Panc1 (cell line): ENCODE results near the gene ARHGAP11A.
"Not testable (repeated sequence)": the region's sequence is repeated elsewhere in the genome, so short reads cannot be mapped to it uniquely, and the experiment has no call there.

Experiments used
- CTCF ChIP-seq: fragments of 450-650 bp; IDR thresholded peaks from 2 replicates; pipeline ENCODE4 v1.5.1; 2017; ENCODE audit warnings: mild to moderate bottlenecking
- POLR2AphosphoS5 ChIP-seq: IDR thresholded peaks from 2 replicates; pipeline ENCODE4 v1.6.1; 2012; ENCODE audit warnings: mild to moderate bottlenecking, low read depth, low read length, moderate library complexity
- TCF7L2 ChIP-seq: IDR thresholded peaks from 2 replicates; pipeline ENCODE4 v1.6.1; 2011; ENCODE audit warnings: mild to moderate bottlenecking, low read depth, low read length, inconsistent platforms

GRCh38 chr15:32615051-32615870, at the start of gene ARHGAP11A:
- not testable (repeated sequence) for TF ChIP-seq POLR2AphosphoS5, CTCF, TCF7L2
